Stimulated activated CD4-positive, alpha-beta T cell treated with anti-CD3 and anti-CD28 coated beads, Interleukin-2, amount 100 ng/mL, for 24 hours (primary cell): ENCODE measurements around the gene TXNRD2.
"Not testable (repeated sequence)": the region's sequence is repeated elsewhere in the genome, so short reads cannot be mapped to it uniquely, and the experiment has no call there.

Source experiments
- DNase-seq, 2 donors: peaks; one replicate each; pipeline ENCODE4 v3.0.0-alpha.2; 2020

TXNRD2 gene

GRCh38 chr22:19841641-19842392 lies 99.8 kb downstream of the TXNRD2 start:
- no peak for DNase-seq

DNA sequence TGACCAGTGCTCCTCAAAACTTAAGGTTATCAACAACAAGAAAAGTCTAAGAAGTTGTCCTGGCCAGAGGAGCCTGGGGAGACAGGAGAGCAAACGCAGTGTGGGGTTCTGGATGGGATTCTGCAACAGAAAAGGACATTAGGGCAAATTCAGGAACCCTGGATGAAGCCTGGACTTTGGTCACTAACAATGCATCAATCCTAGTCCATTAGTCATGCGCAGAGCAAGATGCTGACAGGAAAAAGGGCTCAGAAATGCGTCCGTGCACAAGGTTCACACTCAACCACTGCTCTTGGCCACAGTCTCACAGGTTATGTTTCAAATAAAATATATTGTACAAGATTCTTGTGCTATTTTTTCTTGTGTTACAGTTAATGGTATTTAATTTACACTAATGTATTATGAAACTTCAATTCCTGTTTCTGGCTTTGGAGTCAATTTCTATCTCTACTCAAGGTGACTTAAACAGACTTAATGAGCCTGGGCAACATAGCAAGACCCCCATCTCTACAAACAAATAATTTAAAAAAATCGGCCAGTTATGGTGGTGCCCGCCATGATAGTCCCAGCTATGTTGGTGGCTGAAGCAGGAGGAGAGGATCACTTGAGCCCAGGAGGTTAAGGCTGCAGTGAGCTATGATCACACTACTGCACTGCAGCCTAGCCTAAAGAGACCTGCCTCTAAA lies 100.5 kb downstream of the TXNRD2 start:
- no peak for DNase-seq

- no peak for DNase-seq
Measured at GRCh38 chr22:19840059-19840458, 101.6 kb downstream of the TXNRD2 start.

DNA sequence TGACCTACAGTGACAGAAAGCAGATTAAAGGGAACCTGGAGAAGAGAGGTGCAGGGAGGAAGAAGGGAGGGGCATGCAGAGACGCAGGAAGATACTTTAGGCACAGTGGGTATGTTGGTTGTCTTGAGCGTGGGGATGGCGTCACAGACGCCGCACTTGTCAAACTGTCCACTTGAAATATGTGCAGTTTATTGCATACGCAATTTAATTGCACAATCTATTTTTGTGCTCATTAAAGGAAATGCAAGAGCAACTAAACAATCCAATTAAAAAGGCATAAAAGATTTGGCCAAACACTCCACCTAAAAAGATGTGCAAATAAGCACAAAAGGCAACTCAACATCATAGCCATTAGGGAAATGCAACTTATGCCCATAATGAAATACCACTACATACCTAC lies 103.7 kb downstream of the TXNRD2 start:
- DNase-seq, result no peak

DNA sequence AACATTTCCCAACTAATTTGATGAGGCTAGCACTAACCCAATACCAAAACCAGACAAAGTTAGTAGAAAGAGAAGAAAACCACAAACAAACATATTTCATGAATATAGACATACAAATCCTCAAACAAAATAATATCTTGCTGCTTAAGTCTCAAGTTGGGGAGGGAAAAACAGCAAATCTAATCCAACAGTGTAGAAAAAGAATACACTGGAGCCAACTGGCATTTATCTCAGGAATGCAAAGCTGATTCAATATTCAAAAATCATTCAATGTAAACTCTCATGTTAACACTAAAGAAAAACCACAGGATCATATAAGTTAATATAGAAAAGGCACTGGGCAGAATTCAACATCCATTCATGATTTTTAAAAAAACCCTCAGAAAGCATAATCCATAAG lies 105.1 kb downstream of the TXNRD2 start:
- DNase-seq, result no peak

DNA sequence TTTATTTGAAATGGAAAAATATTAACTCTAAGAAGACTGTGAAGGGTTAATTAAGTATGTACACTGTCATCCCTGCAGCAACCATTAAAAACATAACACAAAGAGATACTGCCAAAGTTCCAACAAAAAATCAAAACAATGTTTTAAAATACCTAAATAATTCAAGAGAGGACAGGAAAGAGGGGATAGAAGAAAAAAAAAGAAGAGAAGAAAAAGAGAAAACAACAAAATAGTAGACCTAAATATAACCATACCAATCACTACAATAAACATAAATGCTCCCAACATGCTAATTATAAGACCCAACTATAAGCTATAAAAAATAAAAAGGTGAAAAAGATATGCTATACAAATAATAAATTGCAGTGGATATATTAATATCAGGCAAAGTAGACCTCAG lies 107.0 kb downstream of the TXNRD2 start:
- no peak for DNase-seq

DNA sequence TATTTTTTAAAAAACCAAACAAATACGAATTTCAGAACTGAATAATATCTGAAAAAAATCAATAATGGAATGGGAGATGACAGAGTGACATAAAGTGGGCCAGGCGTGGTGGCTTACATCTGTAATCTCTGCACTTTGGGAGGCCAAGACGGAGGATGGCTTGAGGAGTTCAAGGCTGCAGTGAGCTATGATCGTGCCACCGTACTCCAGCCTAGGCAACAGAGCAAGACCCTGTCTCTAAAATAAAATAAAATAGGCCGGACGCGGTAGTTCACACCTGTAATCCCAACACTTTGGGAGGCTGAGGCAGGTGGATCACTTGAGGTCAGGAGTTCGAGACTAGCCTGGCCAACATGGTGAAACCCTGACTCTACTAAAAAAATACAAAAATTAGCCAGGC lies 108.3 kb downstream of the TXNRD2 start:
- not testable (repeated sequence) for DNase-seq

- DNase-seq, result no peak
Measured at GRCh38 chr22:19832476-19833108, 109.0 kb downstream of the TXNRD2 start.

GRCh38 chr22:19831979-19832378 lies 109.6 kb downstream of the TXNRD2 start:
- DNase-seq, result not testable (repeated sequence)

DNA sequence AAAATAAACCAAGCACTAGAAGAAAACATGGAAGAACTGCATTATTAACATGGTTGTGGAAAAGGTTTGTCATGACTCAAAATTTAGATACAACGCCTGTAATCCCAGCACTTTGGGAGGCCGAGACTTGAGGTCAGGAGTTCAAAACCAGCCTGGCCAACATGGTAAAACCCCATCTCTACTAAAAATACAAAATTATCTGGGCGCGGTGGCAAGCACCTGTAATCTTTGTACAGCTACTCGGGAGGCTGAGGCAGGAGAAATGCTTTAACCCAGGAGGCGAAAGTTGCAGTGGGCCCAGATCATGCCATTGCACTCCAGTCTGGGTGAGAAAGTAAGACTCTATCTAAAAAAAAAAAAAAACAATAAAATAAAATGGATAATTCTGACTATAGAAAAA lies 110.6 kb downstream of the TXNRD2 start:
- DNase-seq, result no peak

DNA sequence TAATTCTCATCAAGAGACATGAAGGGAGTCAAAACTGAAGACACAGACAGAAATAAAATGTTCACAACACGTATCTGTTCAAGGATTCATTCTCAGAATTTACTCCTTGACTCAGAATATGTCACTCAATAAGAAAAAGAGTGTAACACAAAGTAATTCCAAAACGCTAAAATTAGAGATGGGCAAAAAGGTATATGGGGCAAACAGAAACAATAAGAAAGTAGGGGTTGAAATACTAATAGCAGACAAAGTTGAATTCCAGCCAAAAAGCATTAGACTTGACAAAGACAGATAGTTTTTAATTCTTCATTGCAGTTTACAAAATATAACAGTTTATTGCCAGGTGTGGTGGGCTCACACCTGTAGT lies 113.6 kb downstream of the TXNRD2 start:
- DNase-seq, result no peak

DNA sequence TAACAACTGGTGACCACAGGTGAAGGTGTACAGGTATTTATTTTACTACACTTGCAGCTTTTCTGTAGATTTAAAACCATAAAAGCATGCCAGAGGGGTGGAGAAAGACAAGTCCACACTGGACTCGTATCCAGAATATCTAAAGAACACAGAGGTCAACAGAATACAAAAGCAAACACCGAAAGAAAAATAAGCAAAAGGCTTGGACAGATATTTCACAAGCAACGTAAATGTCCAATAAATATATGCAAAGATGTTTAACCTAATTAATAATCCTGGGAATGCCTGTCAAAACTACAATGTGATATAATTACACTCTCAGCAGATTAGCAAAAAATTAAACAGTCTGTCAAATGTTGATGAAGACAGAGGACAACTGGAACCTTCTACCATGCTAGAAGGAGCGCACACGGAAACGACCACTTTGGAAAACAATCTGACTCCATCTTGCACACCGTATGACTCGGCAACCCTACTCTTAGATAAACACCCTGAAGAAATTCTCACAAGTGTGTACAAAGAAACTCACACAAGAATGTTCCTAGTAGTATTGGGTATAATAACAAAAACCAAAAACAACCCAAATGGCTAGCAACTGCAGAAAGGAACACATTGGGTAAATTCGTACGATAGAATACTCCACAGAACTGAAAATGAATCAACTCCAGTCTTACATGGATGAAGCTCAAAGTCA lies 114.1 kb downstream of the TXNRD2 start:
- no peak for DNase-seq

- DNase-seq, result no peak
Measured at GRCh38 chr22:19826619-19826950, 115.0 kb downstream of the TXNRD2 start.

GRCh38 chr22:19825904-19826618 lies 115.6 kb downstream of the TXNRD2 start:
- DNase-seq, result no peak
